HepG2 (cell line): Measurements from ENCODE around the gene ABHD11. TPM values are rescaled to one million over a fixed set of nuclear protein-coding genes. Genes with fewer than 3 reads are reported as not detected.
A peak's percentile ranks its signal among the peaks of the same experiment; 100 is the strongest.

Source experiments
- ATAD3A ChIP-seq: sonication (generic); formaldehyde crosslinking; IDR thresholded peaks from 2 replicates; pipeline ENCODE4 v1.4.0; 2020; ENCODE audit warnings: missing genetic modification reagents
- BRD4 ChIP-seq: sonication (generic); formaldehyde crosslinking; IDR thresholded peaks from 2 replicates; pipeline ENCODE4 v1.4.0; 2020; ENCODE audit warnings: missing genetic modification reagents
- CTCF ChIP-seq: sonication (generic); formaldehyde crosslinking; IDR thresholded peaks from 2 replicates; pipeline ENCODE4 v1.5.0; 2020; ENCODE audit warnings: mild to moderate bottlenecking, missing genetic modification reagents, moderate library complexity
- ELF3 ChIP-seq: IDR thresholded peaks from 2 replicates; pipeline ENCODE4 v1.6.1; 2016; ENCODE audit warnings: missing genetic modification reagents, missing compliant biosample characterization
- FIP1L1 ChIP-seq: fragments of 200-400 bp; formaldehyde crosslinking; IDR thresholded peaks from 2 replicates; pipeline ENCODE4 v1.6.1; 2018; ENCODE audit warnings: low read depth, mild to moderate bottlenecking, low read length, moderate library complexity, borderline replicate concordance; ENCODE audit not compliant: insufficient read depth
- FOXC1 ChIP-seq: sonication (generic); formaldehyde crosslinking; IDR thresholded peaks from 2 replicates; pipeline ENCODE4 v1.8.0; 2022; ENCODE audit warnings: mild to moderate bottlenecking, missing genetic modification reagents, borderline replicate concordance
- JUND ChIP-seq: sonication (generic); formaldehyde crosslinking; IDR thresholded peaks from 2 replicates; pipeline ENCODE4 v1.8.0; 2022; ENCODE audit warnings: mild to moderate bottlenecking, missing genetic modification reagents
- MXD1 ChIP-seq: sonication (generic); formaldehyde crosslinking; IDR thresholded peaks from 2 replicates; pipeline ENCODE4 v1.4.0; 2020; ENCODE audit warnings: mild to moderate bottlenecking, missing genetic modification reagents
- PAWR ChIP-seq: sonication (generic); formaldehyde crosslinking; IDR thresholded peaks from 2 replicates; pipeline ENCODE4 v1.4.0; 2020; ENCODE audit warnings: missing genetic modification reagents, mild to moderate bottlenecking, borderline replicate concordance
- RAD21 ChIP-seq: fragments of 450-650 bp; formaldehyde crosslinking; IDR thresholded peaks from 2 replicates; pipeline ENCODE4 v1.5.0; 2020; ENCODE audit warnings: mild to moderate bottlenecking
- RCOR2 ChIP-seq: IDR thresholded peaks from 2 replicates; pipeline ENCODE4 v1.6.1; 2016; ENCODE audit warnings: missing biosample characterization, missing genetic modification reagents
- TERF1 ChIP-seq: sonication (generic); formaldehyde crosslinking; IDR thresholded peaks from 2 replicates; pipeline ENCODE4 v1.8.0; 2022; ENCODE audit warnings: mild to moderate bottlenecking, missing genetic modification reagents, moderate library complexity
- TFDP1 ChIP-seq: IDR thresholded peaks from 2 replicates; pipeline ENCODE4 v1.6.1; 2016; ENCODE audit warnings: missing compliant biosample characterization, missing genetic modification reagents, borderline replicate concordance
- ZBTB1 ChIP-seq: sonication (generic); formaldehyde crosslinking; IDR thresholded peaks from 2 replicates; pipeline ENCODE4 v1.4.0; 2020; ENCODE audit warnings: missing genetic modification reagents, borderline replicate concordance
- ZMAT5 ChIP-seq: sonication (generic); formaldehyde crosslinking; IDR thresholded peaks from 2 replicates; pipeline ENCODE4 v1.5.0; 2020; ENCODE audit warnings: mild to moderate bottlenecking, low read depth, missing genetic modification reagents, borderline replicate concordance
- ZNF225 ChIP-seq: sonication (generic); formaldehyde crosslinking; IDR thresholded peaks from 2 replicates; pipeline ENCODE4 v1.4.0; 2020; ENCODE audit warnings: mild to moderate bottlenecking, missing genetic modification reagents
- ZNF343 ChIP-seq: sonication (generic); formaldehyde crosslinking; IDR thresholded peaks from 2 replicates; pipeline ENCODE4 v1.4.0; 2020; ENCODE audit warnings: mild to moderate bottlenecking, missing genetic modification reagents
- polyA plus RNA-seq, 8 experiments: library from polyadenylated mRNA; depleted of rRNA in 3 of 8; stranded (reverse) in 7 of 8; unstranded in 1 of 8; fragments of >200 nt; fragmentation: Illumina TruSeq in 4 of 8; extraction: Trizol in 4 of 8; gene quantifications; 2 replicates each; pipeline versions ENCODE4 v1.2.1 to v1.2.3, GENCODE V29; 2011 to 2016; ENCODE audit warnings: low read depth in 4 of 8, missing spikeins in 1 of 8, mixed read lengths in 1 of 8; ENCODE audit not compliant: insufficient read depth in 1 of 8
- total RNA-seq, 5 experiments: library from RNA; depleted of rRNA; stranded (reverse); fragments of >200 nt; fragmentation: Illumina TruSeq; extraction: Trizol; gene quantifications; 2 replicates each; pipeline ENCODE4 v1.2.3, GENCODE V29; 2016; ENCODE audit warnings: low read depth in 1 of 5
- TF ChIP-seq, protein P1 (sequence below): sonication (generic); formaldehyde crosslinking; IDR thresholded peaks from 2 replicates; pipeline ENCODE4 v1.4.0; 2020; ENCODE audit warnings: missing genetic modification reagents
- TF ChIP-seq, protein P2 (sequence below): sonication (generic); formaldehyde crosslinking; IDR thresholded peaks from 2 replicates; pipeline ENCODE4 v1.4.0; 2020; ENCODE audit warnings: missing genetic modification reagents
- TF ChIP-seq, protein P3 (sequence below): sonication (generic); formaldehyde crosslinking; IDR thresholded peaks from 2 replicates; pipeline ENCODE4 v1.8.1; 2023; ENCODE audit warnings: mild to moderate bottlenecking, missing genetic modification reagents, borderline replicate concordance
- TF ChIP-seq, protein P4 (sequence below): sonication (generic); formaldehyde crosslinking; IDR thresholded peaks from 2 replicates; pipeline ENCODE4 v1.5.1; 2020; ENCODE audit warnings: missing genetic modification reagents, mild to moderate bottlenecking, borderline replicate concordance

The ABHD11 gene
- total and polyA plus RNA-seq, 2 of the 13 experiments (the other 11 are each of a cell fraction or from before 2014, with no cell fraction given) = 7.0 to 8.1 TPM

DNA sequence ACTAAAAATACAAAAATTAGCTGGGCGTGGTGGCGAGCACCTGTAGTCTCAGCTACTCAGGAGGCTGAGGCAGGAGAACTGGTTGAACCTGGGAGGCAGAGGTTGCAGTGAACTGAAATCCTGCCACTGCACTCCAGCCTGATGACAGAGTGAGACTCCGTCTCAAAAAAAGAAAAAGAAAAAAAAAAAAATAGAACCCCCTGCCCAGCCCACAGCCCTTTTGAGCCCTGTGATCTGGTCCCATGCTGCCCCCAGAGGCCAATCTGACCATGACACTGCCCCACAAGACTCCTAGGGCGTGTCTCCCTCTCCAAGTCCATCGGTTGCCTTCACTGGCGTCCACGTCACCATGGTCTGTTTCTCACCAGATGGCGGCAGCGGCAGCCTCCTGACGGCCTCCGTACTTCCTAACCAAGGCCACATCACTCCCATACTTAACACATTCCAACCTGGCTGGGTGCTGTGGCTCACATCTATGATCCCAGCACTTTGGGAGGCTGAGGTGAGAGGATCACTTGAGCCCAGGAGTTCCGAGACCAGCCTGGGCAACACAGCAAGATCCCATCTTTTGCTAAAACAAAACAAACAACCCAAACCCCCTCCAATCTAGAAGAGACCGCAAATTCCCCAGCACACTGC lies 37.1 kb downstream of the ABHD11 start (continued):
- TF ChIP-seq MXD1 (no peak), ZBTB1 (CRISPR knock-in tag) (no peak), ATAD3A (CRISPR knock-in tag) (no peak), CTCF (CRISPR knock-in tag) (peak; percentile 71), PAWR (no peak), FIP1L1 (no peak), ZMAT5 (CRISPR knock-in tag) (no peak), ZNF225 (CRISPR knock-in tag) (no peak), ELF3 (CRISPR knock-in tag) (no peak), FOXC1 (CRISPR knock-in tag) (no peak), RAD21 (CRISPR knock-in tag) (peak; percentile 38; the same call in 1 of the 2 replicates), ZNF343 (CRISPR knock-in tag) (no peak), JUND (CRISPR knock-in tag) (no peak), RCOR2 (CRISPR knock-in tag) (no peak), TERF1 (CRISPR knock-in tag) (no peak), TFDP1 (CRISPR knock-in tag) (no peak), BRD4 (CRISPR knock-in tag) (no peak)
- TF ChIP-seq, protein P1, sequence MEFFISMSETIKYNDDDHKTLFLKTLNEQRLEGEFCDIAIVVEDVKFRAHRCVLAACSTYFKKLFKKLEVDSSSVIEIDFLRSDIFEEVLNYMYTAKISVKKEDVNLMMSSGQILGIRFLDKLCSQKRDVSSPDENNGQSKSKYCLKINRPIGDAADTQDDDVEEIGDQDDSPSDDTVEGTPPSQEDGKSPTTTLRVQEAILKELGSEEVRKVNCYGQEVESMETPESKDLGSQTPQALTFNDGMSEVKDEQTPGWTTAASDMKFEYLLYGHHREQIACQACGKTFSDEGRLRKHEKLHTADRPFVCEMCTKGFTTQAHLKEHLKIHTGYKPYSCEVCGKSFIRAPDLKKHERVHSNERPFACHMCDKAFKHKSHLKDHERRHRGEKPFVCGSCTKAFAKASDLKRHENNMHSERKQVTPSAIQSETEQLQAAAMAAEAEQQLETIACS = no peak
- TF ChIP-seq, protein P2, sequence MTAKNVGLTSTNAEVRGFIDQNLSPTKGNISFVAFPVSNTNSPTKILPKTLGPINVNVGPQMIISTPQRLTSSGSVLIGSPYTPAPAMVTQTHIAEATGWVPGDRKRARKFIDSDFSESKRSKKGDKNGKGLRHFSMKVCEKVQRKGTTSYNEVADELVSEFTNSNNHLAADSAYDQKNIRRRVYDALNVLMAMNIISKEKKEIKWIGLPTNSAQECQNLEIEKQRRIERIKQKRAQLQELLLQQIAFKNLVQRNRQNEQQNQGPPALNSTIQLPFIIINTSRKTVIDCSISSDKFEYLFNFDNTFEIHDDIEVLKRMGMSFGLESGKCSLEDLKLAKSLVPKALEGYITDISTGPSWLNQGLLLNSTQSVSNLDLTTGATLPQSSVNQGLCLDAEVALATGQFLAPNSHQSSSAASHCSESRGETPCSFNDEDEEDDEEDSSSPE (CRISPR knock-in tag) = no peak
- TF ChIP-seq, protein P3, sequence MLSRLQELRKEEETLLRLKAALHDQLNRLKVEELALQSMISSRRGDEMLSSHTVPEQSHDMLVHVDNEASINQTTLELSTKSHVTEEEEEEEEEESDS = no peak
- TF ChIP-seq, protein P4, sequence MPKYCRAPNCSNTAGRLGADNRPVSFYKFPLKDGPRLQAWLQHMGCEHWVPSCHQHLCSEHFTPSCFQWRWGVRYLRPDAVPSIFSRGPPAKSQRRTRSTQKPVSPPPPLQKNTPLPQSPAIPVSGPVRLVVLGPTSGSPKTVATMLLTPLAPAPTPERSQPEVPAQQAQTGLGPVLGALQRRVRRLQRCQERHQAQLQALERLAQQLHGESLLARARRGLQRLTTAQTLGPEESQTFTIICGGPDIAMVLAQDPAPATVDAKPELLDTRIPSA (CRISPR knock-in tag) = no peak
